ENCODE data around the gene CPED1.

CPED1 gene

DNA sequence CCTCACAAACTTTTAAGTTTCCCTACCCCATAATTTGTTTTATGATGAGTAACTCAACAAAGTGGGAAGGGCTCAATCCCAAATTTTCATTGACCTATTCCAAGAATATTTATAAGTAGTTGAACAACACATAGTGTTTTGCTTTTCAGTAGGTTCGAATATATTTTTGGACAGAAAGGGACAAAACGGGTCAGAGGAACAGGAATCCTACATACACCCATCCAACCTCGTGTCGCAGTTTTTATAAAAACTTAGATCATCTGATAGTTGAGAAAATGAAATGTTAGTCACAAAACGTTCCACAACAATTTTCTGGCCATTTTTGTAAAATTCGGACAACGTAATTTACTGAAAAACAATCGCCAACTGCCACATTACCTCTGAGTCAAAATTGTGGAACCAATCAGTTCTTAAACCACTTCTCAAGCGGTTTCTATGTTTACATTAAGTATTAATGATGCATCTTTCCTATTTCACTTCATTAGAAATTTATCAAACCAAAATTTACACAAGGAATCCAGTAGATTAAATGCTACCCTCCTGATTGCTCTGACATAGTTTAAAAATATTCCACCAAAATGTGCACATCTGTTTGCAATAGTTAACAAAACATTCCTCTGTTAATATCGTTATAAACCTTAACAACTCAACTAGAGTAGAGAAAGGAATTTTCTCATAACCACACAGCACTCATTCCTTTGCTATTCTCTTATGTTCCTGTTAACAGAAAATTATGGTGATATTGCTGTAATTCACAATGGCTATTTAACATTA is 346.6 kb downstream of the CPED1 start:
- Histone ChIP-seq H3K27ac (0 out of 2 replicates have a peak overlapping the region, but pooled peaks have one; percentile 7), H3K4me3 (no peak overlapping the region), H3K9ac (ENCODE audit: insufficient read length) (no peak overlapping the region), H3K9me3 (ENCODE audit: low read depth, low read length) (no peaks in the 10 kb centered on the region), H3K36me3 (ENCODE audit: insufficient read depth, low read length) (no peaks in the 10 kb centered on the region)
- no peak for DNase-seq (ENCODE audit: low read depth, low spot score)
- TF ChIP-seq POLR2AphosphoS5 (IDR thresholded peaks at IDR 0.05; ENCODE audit: borderline replicate concordance, low read depth, low read length) (no peak), FOXP2 (optimal IDR thresholded peaks at IDR 0.05; ENCODE audit: control extremely low read depth, extremely low read length, insufficient read depth) (no peak), EZH2 (IDR thresholded peaks at IDR 0.05) (no peak)

DNA sequence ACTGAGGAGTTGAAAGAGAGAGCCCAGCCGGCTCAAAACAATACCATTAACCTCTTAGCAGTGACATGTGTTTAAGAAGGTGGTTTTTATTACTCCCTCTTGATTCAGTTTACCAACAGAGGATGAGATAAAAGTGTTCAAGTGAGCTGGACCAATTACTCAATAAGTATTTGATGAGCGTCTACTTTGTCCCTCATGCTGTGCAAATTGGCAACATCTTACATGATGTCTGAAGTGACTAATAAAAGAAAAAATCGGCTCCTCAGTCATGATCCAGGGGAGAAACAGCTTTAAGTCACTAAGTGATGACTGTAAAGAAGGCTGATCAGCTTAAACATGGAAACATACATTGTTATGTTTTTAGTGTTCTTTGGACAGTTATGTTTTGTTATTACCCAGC is 348.1 kb downstream of the CPED1 start:
- Histone ChIP-seq H3K4me3 (no peak overlapping the region), H3K36me3 (ENCODE audit: insufficient read depth, low read length) (no peaks in the 10 kb centered on the region), H3K9ac (ENCODE audit: insufficient read length) (no peak overlapping the region), H3K27ac (no peak overlapping the region), H3K9me3 (ENCODE audit: low read depth, low read length) (no peaks in the 10 kb centered on the region)
- DNase-seq (ENCODE audit: low read depth, low spot score), result no peak
- TF ChIP-seq FOXP2 (optimal IDR thresholded peaks at IDR 0.05; ENCODE audit: control extremely low read depth, extremely low read length, insufficient read depth) (no peak), POLR2AphosphoS5 (IDR thresholded peaks at IDR 0.05; ENCODE audit: borderline replicate concordance, low read depth, low read length) (no peak), EZH2 (IDR thresholded peaks at IDR 0.05) (no peak)

DNA sequence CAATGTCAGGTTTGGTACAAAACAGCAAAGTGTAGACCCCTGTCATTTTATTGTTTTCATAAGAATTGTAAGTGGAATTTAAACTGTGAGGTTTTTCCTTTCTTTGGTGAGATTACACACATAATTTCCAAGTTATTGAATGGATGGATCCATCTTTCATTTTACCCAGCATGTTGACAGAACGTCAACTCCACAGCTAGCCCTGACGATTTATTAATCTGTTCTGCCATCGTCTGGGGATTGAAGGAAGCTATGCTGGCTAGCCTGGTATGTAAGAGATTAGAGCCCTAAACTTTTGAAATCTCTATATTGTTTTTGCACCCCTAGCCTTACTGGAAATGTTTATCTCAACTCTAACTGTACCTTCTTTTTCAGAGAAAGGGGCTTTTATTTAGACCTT is 348.9 kb downstream of the CPED1 start:
- H3K9ac ChIP-seq (ENCODE audit: insufficient read length), result no peak overlapping the region
- TF ChIP-seq POLR2AphosphoS5 (IDR thresholded peaks at IDR 0.05; ENCODE audit: borderline replicate concordance, low read depth, low read length), result no peak
- TF ChIP-seq EZH2 (IDR thresholded peaks at IDR 0.05), result no peak
- TF ChIP-seq FOXP2 (optimal IDR thresholded peaks at IDR 0.05; ENCODE audit: control extremely low read depth, extremely low read length, insufficient read depth), result no peak
- H3K9me3 ChIP-seq (ENCODE audit: low read depth, low read length), result no peaks in the 10 kb centered on the region
- H3K4me3 ChIP-seq, result no peak overlapping the region
- no peaks in the 10 kb centered on the region for H3K36me3 ChIP-seq (ENCODE audit: insufficient read depth, low read length)
- DNase-seq (ENCODE audit: low read depth, low spot score), result no peak
- H3K27ac ChIP-seq, result no peak overlapping the region

DNA sequence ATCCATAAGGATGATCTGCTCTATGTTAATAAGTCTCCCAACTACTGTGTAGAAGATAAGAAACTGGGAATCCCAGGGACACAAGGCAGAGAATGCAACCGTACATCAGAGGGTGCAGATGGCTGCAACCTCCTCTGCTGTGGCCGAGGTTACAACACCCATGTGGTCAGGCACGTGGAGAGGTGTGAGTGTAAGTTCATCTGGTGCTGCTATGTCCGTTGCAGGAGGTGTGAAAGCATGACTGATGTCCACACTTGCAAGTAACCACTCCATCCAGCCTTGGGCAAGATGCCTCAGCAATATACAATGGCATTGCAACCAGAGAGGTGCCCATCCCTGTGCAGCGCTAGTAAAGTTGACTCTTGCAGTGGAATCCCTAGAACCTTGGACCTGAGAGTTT is 350.6 kb downstream of the CPED1 start:
- H3K27ac ChIP-seq, result no peak overlapping the region
- H3K9me3 ChIP-seq (ENCODE audit: low read depth, low read length), result no peaks in the 10 kb centered on the region
- TF ChIP-seq FOXP2 (optimal IDR thresholded peaks at IDR 0.05; ENCODE audit: control extremely low read depth, extremely low read length, insufficient read depth) (no peak), EZH2 (IDR thresholded peaks at IDR 0.05) (no peak), POLR2AphosphoS5 (IDR thresholded peaks at IDR 0.05; ENCODE audit: borderline replicate concordance, low read depth, low read length) (no peak)
- no peaks in the 10 kb centered on the region for H3K36me3 ChIP-seq (ENCODE audit: insufficient read depth, low read length)
- no peak overlapping the region for H3K4me3 ChIP-seq
- H3K9ac ChIP-seq (ENCODE audit: insufficient read length), result no peak overlapping the region
- DNase-seq (ENCODE audit: low read depth, low spot score), result no peak

DNA sequence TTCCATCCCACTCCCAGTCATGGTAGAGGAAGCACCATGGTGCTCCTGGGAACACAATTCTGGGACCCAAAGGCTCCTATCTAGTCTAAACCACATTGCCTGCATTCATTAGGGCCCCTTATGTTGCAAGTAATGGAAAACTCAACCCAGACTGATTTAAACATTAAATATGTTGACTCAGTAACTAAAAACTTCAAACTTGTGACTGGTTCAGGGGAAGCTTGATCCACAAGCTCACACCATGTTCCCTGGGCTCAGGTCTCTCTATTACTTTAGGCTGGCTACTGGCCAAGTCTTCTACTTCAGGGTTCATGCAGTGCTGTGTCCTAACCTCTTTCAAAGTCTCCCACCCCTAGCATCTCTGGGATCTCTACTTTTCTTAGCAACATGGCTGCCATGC is 353.4 kb downstream of the CPED1 start:
- 0 out of 2 replicates have a peak, but pooled peaks cover 3% of the 10 kb centered on the region for H3K36me3 ChIP-seq (ENCODE audit: insufficient read depth, low read length)
- no peak overlapping the region for H3K4me3 ChIP-seq
- H3K27ac ChIP-seq, result no peak overlapping the region
- H3K9me3 ChIP-seq (ENCODE audit: low read depth, low read length), result no peaks in the 10 kb centered on the region
- TF ChIP-seq EZH2 (IDR thresholded peaks at IDR 0.05) (no peak), FOXP2 (optimal IDR thresholded peaks at IDR 0.05; ENCODE audit: control extremely low read depth, extremely low read length, insufficient read depth) (no peak), POLR2AphosphoS5 (IDR thresholded peaks at IDR 0.05; ENCODE audit: borderline replicate concordance, low read depth, low read length) (no peak)
- no peak for DNase-seq (ENCODE audit: low read depth, low spot score)
- no peak overlapping the region for H3K9ac ChIP-seq (ENCODE audit: insufficient read length)

DNA sequence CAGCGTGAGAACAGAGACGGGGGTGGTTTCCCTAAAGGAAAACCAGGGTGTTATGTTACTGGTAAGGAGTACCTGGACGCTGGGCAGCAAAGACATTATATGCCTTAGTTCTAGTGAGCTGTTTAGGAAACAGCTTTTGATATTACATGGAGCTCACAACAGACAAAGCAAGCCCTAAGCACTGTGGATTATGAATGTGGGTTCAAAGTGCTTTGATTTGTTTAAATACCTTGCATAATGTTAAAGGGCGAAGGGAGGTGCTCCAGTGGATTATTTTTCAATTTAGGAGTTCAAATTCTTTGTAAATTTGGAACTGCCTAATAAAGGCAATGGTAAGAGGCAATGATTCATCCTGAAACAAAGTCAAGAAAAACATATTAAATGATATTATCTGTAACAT is 354.1 kb downstream of the CPED1 start:
- no peak overlapping the region for H3K9ac ChIP-seq (ENCODE audit: insufficient read length)
- H3K36me3 ChIP-seq (ENCODE audit: insufficient read depth, low read length), result 0 out of 2 replicates have a peak, but pooled peaks cover 3% of the 10 kb centered on the region
- TF ChIP-seq FOXP2 (optimal IDR thresholded peaks at IDR 0.05; ENCODE audit: control extremely low read depth, extremely low read length, insufficient read depth), result no peak
- TF ChIP-seq EZH2 (IDR thresholded peaks at IDR 0.05), result no peak
- TF ChIP-seq POLR2AphosphoS5 (IDR thresholded peaks at IDR 0.05; ENCODE audit: borderline replicate concordance, low read depth, low read length), result no peak
- no peak overlapping the region for H3K27ac ChIP-seq
- H3K9me3 ChIP-seq (ENCODE audit: low read depth, low read length), result no peaks in the 10 kb centered on the region
- no peak for DNase-seq (ENCODE audit: low read depth, low spot score)
- H3K4me3 ChIP-seq, result no peak overlapping the region

DNA sequence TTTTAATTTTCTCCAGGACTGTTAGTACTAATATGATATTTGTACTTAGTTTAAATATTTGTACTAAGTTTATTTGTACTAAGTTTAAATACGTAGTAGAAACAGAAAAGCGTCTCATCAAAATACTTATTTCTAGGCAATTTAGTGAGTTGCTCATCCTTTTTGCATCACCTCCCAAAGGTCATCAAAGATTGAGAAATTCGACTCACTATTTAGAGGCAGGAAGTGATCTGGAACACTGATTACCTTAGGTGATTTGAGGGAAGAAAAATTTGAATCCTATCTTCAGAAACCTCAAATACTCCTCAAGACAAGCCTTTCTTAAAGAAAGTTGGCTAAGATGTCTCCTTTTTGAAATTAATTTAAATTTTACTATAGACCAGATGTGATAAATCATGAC is 354.8 kb downstream of the CPED1 start:
- Histone ChIP-seq H3K36me3 (ENCODE audit: insufficient read depth, low read length) (0 out of 2 replicates have a peak, but pooled peaks cover 3% of the 10 kb centered on the region), H3K27ac (no peak overlapping the region), H3K4me3 (no peak overlapping the region), H3K9ac (ENCODE audit: insufficient read length) (no peak overlapping the region), H3K9me3 (ENCODE audit: low read depth, low read length) (no peaks in the 10 kb centered on the region)
- DNase-seq (ENCODE audit: low read depth, low spot score), result no peak
- TF ChIP-seq FOXP2 (optimal IDR thresholded peaks at IDR 0.05; ENCODE audit: control extremely low read depth, extremely low read length, insufficient read depth) (no peak), POLR2AphosphoS5 (IDR thresholded peaks at IDR 0.05; ENCODE audit: borderline replicate concordance, low read depth, low read length) (no peak), EZH2 (IDR thresholded peaks at IDR 0.05) (no peak)

DNA sequence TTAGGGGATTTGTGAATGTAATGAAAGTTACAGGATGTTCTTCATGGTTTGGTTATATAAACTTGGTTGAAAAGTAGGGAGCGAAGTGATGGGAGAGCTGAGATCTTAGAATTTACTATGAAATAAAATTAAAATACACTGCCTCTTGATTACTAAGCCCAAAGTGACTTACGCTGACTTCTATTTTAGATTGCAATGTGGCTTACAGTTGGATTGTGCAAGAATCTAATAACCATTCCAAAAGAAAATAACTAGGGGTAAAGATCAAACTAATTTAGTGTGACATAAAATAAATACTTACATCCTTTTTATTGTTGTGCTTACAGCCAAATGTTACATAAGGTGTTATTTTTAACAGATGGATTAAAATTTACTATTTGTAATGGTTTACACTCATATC is 355.6 kb downstream of the CPED1 start:
- no peak for DNase-seq (ENCODE audit: low read depth, low spot score)
- Histone ChIP-seq H3K9ac (ENCODE audit: insufficient read length) (no peak overlapping the region), H3K9me3 (ENCODE audit: low read depth, low read length) (no peaks in the 10 kb centered on the region), H3K27ac (no peak overlapping the region), H3K36me3 (ENCODE audit: insufficient read depth, low read length) (0 out of 2 replicates have a peak, but pooled peaks cover 3% of the 10 kb centered on the region), H3K4me3 (no peak overlapping the region)
- TF ChIP-seq FOXP2 (optimal IDR thresholded peaks at IDR 0.05; ENCODE audit: control extremely low read depth, extremely low read length, insufficient read depth), result no peak
- TF ChIP-seq EZH2 (IDR thresholded peaks at IDR 0.05), result no peak
- TF ChIP-seq POLR2AphosphoS5 (IDR thresholded peaks at IDR 0.05; ENCODE audit: borderline replicate concordance, low read depth, low read length), result no peak
